ENCODE data around the gene NEUROD4. TPM values are rescaled to one million over a fixed set of nuclear protein-coding genes. Genes with fewer than 3 reads are reported as not detected.

The NEUROD4 gene
- total RNA-seq, 1 donor from 2014 or later, result not detected

DNA sequence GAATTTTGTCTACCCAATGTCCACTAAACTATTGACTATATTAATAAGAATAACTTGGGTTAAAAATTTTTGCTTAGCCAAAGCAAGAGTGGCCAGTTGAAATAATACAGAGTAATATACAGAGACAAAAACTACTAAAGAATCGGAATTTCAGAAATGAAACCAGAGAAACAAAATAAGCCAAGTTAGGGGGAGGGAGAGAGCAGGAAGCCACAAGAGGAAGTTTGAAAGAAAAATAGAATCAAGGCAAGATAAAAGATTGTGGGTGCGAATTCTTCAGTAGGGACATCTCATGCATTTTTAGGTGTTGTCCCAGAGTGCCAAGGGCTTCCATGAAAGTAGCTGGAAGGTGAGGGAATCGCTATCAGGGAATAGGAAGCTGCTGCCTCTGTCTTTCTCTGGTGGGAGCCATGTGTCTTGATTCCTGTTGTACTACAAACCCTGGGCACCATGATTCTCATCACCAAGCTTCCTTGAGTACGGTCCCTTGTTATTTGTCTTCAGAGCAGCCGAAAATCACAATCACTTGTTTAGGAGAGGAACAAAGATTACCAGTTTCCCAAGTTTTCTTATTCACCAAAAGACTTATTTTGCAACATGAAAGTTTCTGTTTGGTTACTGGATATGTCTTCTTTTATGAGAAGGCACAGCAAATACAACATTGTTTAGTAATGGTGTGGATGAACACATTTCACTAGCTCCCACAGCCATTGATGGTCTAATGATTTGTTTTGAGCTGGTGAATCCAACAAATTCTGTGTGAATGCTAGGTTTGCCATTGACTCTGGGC, 16.7 kb downstream of the NEUROD4 start:
- DNase-seq (ENCODE audit: low read depth), result no peak
- TF ChIP-seq, protein P1, sequence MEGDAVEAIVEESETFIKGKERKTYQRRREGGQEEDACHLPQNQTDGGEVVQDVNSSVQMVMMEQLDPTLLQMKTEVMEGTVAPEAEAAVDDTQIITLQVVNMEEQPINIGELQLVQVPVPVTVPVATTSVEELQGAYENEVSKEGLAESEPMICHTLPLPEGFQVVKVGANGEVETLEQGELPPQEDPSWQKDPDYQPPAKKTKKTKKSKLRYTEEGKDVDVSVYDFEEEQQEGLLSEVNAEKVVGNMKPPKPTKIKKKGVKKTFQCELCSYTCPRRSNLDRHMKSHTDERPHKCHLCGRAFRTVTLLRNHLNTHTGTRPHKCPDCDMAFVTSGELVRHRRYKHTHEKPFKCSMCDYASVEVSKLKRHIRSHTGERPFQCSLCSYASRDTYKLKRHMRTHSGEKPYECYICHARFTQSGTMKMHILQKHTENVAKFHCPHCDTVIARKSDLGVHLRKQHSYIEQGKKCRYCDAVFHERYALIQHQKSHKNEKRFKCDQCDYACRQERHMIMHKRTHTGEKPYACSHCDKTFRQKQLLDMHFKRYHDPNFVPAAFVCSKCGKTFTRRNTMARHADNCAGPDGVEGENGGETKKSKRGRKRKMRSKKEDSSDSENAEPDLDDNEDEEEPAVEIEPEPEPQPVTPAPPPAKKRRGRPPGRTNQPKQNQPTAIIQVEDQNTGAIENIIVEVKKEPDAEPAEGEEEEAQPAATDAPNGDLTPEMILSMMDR (IDR thresholded peaks at IDR 0.05; ENCODE audit: insufficient read depth, low read length, poor library complexity, severe bottlenecking), result no peak
- Histone ChIP-seq H3K27me3 (ENCODE audit: control insufficient read depth, insufficient read depth, low read length) (peaks cover 4% of the 10 kb centered on the region), H3K4me3 (ENCODE audit: low read depth, low read length) (no peak overlapping the region), H3K36me3 (ENCODE audit: control insufficient read depth, insufficient read depth, low read length) (no peaks in the 10 kb centered on the region)

DNA sequence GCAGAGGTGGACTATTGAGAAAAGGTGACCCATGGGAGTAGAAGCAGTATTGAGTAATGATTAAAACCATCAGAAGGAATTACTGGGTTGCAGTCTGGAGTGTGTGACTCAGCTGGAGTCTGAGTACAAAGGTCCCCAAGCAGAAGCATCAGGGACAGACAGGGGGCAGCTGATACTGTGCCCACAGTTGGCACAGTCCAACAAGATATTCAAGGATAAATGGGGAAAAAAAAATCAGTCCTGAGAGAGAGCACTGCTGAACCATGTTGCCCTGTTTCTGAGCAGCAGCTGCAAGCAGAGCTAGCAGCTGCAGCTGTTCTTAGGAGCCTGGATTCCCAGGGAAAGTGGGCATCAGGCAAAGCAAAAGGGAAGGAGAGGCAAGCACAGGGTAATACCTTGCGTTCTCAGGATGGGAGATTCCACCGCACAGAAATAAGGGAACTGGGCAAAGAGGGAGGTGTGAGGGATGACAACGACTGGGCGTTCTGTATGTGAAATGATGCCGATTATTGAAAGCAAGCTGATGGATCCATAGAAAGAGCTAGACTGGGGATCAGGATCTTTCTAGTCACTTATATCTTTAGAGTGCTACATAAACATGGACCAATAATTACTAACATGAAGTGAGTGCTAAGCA, 17.7 kb downstream of the NEUROD4 start:
- no peak for DNase-seq (ENCODE audit: low read depth)
- Histone ChIP-seq H3K27me3 (ENCODE audit: control insufficient read depth, insufficient read depth, low read length) (peaks cover 4% of the 10 kb centered on the region), H3K36me3 (ENCODE audit: control insufficient read depth, insufficient read depth, low read length) (no peaks in the 10 kb centered on the region), H3K4me3 (ENCODE audit: low read depth, low read length) (no peak overlapping the region)
- TF ChIP-seq, protein P1 (IDR thresholded peaks at IDR 0.05; ENCODE audit: insufficient read depth, low read length, poor library complexity, severe bottlenecking), result no peak

GRCh38 chr12:55039395-55040354, 19.9 kb downstream of the NEUROD4 start:
- H3K27me3 ChIP-seq (ENCODE audit: control insufficient read depth, insufficient read depth, low read length), result peaks cover 4% of the 10 kb centered on the region
- H3K4me3 ChIP-seq (ENCODE audit: low read depth, low read length), result no peak overlapping the region
- TF ChIP-seq, protein P1 (IDR thresholded peaks at IDR 0.05; ENCODE audit: insufficient read depth, low read length, poor library complexity, severe bottlenecking), result no peak
- no peak for DNase-seq (ENCODE audit: low read depth)
- no peaks in the 10 kb centered on the region for H3K36me3 ChIP-seq (ENCODE audit: control insufficient read depth, insufficient read depth, low read length)

- Histone ChIP-seq H3K36me3 (ENCODE audit: control insufficient read depth, insufficient read depth, low read length) (no peaks in the 10 kb centered on the region), H3K4me3 (ENCODE audit: low read depth, low read length) (no peak overlapping the region), H3K27me3 (ENCODE audit: control insufficient read depth, insufficient read depth, low read length) (peaks cover 4% of the 10 kb centered on the region)
- TF ChIP-seq, protein P1 (IDR thresholded peaks at IDR 0.05; ENCODE audit: insufficient read depth, low read length, poor library complexity, severe bottlenecking), result no peak
- no peak for DNase-seq (ENCODE audit: low read depth)
Measured at GRCh38 chr12:55041345-55042055, 21.7 kb downstream of the NEUROD4 start.

DNA sequence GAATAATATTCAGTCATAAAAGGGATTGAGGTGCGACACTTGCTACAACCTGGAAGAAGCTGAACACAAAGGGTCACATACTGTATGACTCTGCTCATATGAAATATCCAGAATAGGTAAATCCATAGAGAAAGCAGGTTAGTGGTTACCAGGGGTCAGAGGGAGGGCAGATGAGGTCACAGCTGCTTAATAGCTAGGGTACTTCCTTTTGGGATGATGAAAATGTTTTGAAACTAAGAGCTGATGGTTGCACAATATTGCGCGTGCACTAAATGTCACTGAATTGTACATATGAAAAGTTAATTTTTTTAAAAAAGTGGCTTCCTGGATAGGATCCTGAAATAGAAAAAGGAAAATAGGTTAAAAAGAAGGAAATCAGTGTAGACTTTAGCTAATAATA, 23.8 kb downstream of the NEUROD4 start:
- TF ChIP-seq, protein P1 (IDR thresholded peaks at IDR 0.05; ENCODE audit: insufficient read depth, low read length, poor library complexity, severe bottlenecking), result no peak
- DNase-seq (ENCODE audit: low read depth), result no peak
- Histone ChIP-seq H3K4me3 (ENCODE audit: low read depth, low read length) (no peak overlapping the region), H3K36me3 (ENCODE audit: control insufficient read depth, insufficient read depth, low read length) (no peaks in the 10 kb centered on the region), H3K27me3 (ENCODE audit: control insufficient read depth, insufficient read depth, low read length) (peaks cover 4% of the 10 kb centered on the region)
